HG03280 (cell line): ENCODE data around the gene ERCC6.

Experiments used
- ATAC-seq: cut with Tn5 transposase; IDR thresholded peaks from one replicate; pipeline ENCODE4 v1.9.1; 2021; ENCODE audit warnings: mild to moderate bottlenecking, moderate library complexity; ENCODE audit not compliant: unreplicated experiment

The ERCC6 gene

DNA sequence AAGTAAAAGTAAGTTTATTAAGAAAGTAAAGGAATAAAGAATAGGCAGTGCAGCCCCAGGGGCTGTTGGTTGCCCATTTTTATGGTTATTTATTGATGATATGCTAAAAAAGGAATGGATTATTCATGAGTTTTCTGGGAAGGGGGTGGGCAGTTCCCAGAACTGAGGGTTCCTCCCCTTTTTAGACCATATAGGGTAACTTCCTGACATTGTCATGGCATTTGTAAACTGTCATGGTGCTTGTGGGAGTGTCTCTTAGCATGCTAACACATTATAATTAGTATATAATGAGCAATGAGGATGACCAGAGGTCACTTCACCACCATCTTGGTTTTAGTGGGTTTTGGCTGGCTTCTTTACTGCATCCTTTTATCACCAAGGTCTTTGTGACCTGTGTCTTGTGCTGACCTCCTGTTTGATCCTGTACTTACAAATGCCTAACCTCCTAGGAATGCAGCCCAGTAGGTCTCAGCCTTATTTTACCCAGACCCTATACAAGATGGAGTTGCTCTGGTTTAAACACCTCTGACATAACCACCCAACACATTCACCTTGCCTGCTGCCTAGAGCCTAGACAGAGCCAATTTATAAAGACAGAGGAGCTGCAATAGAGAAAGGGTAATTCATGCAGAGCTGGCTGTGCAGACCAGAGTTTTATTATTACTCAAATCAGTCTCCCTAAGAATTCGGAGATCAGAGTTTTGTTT lies 10.9 kb upstream of the ERCC6 start:
- ATAC-seq = no peak

DNA sequence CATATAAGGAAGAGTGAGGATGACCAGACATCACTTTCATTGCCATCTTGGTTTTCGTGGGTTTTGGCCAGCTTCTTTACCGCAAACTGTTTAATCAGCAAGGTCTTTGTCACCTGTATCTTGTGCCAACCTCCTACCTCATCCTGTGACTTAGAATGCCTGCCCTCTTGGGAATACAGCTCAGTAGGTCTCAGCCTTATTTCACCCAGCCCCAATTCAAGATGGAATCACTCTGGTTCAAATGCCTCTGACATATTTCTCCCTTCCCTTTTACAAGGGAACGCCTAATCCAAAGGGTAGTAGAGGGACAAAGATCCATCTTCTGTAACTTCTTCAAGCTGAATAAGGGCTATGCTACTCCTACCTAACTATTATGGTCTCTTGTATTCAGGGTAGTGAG lies 4.7 kb upstream of the ERCC6 start:
- no peak for ATAC-seq

DNA sequence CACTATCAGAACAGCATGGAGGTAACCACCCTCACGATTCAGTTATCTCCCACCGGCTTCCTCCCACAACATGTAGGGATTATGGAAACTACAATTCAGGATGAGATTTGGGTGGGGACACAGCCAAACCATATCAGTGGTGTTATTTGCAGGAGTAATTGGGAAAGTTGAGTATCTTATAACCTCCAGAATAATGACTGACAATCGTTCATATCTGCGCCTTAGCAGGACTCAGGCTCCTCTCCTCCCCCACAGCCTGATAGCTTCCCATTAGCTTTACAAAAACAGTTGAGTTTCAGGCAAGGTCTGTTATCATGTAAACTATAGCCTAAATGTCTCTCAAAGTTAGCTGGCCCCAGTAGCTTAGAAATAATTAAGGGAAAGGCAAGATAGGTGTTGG lies 3.4 kb upstream of the ERCC6 start:
- no peak for ATAC-seq

DNA sequence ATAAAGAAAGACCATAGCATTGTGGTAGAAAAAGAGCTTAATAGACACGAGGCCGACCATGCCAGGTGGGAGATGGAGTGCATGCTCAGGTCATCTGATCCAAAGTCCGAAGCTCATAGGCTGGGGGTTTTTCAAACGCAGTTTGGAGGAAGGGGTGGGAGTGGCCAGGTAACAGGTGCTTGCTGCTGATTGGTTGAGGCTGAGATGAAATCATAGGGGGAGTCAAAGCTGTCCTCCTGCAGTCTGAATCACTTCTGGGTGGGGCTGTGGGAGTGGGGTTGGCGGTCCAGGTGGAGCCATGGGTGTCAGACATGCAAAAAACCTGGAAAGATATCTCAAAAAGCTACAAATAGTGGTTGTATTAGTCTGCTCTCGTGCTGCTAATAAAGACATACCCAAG lies 2.8 kb upstream of the ERCC6 start:
- ATAC-seq = no peak

DNA sequence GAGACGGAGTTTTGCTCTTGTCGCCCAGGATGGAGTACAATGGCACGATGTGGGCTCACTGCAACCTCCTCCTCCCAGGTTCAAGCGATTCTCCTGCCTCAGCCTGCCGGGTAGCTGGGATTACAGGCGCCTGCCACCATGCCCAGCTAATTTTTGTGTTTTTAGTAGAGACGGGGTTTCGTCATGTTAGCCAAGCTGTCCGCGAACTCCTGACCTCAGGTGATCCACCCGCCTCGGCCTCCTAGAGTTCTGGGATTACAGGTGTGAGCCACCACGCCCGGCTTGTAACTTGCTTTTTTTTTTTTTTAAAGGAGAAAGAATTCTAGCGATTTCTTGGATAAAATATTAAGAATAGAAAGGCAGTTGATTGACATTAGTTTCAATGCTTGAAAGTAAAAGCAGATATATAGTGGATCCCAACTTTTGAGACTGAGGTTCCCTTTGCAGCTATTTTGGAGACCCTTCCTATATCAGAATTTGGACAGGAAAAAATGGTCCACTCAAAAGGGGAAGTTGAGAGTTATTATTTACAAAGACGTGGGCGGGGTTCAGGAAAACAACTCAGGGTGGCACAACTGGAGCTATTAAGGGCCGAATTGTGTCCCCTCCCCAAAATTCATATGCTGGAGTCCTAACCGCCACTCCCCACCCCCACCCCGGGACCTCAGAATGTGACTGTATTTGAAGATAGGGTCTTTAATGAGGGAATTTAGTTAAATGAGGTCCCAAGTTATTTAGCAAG lies 1.3 kb upstream of the ERCC6 start:
- no peak for ATAC-seq

DNA sequence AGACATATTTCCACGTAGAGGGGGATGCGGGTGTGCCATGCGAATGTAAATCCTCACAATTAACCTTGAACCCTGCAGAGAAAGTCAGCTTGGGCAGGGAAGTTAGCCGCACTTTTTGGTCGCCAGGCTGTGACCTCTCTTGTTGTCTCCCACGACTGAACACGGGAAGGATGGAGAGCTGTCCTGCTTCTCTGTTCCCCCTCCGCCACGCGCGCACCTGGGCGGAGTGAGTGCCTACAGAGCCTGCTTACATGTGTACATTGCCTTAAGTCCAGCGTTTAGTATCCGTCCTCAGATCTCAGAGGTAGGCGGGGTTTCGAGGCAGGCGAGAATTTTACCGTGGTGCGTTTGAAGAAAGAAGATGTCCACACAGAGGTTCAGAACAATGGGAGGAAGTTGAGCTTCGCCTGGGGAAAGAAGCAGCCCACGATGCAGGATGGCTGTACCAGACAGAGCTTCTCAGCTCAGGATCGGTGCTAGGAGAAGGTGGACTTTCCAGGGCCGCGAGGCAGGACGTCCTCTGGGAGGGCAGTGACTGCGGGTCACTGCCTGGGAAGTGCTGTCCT lies 482 bp upstream of the ERCC6 start:
- peak; percentile 4 for ATAC-seq

DNA sequence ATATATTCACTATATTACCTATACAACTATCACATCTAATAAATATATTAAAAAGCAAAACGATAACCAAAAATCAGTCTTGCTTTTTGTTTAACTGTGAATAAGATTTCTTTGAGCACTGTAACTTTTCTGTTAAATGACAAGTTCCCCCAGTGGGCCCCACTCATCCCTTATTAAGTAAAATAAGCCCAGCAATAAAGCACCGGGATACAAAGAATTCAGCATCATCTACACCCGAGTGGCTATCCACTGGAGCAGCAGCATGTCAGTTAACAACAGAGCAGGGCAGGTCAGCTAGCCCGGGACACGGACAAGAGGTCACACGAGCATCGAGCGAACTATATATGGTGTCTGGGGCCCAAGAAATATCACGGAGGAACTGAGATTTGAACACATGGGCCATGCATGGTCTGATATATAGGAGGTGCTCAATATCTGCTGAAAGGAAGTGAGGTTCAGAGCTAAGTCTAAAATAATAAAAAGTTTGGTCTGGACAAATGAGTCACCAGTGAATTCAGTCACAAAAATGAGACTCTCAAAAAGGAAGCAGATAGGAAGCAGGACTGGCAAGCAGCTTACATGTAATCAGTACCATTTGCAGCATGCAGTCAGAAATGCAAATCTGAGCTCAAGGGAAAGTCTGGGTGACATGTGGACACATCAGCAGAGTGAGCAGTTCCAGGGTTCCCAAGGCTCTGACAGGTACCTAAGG lies 4.1 kb downstream of the ERCC6 start:
- peak; percentile 53 for ATAC-seq

DNA sequence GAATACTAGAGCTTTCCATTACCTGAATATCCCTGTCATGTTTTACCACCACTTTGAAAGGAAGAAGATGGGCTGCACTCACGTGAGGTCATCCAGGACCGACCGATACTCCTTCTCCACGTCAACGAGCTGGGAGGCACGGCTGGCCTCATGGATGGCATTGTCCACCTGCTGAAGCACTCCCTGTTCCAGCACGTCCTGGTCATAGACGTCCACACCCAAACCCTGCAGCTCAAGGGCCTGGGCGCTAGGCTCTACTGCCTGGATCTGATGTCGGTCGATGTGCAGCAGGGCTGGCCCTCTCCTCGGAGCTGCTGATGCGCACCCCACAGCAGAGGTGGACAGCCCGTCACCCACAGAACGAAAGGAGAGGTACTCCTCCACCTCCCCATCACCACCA lies 6.5 kb downstream of the ERCC6 start:
- ATAC-seq = no peak

DNA sequence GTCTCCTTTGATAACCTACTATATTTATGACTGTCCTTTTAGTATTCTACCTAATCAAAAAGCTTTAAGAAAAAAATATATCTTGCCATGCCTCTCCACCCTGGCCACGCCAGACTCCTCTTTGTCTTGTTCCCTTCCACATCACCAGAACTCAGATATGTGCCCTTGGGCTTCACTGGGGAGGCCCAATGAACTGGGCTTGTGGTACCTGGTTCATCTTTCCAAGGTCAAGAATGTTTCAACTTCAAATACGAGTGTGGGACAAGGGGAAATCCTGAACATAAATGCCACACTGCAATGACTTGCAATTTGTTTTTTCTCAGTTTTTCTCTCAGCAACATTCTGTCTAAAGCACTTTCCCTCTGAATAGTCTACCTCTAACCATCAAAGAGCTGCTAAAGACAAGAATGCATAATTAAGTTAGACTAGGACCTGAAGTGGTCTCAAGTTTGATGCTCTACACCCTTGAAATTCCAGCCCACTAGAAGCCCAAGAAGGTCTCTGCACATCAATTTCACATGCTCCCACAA lies 9.9 kb downstream of the ERCC6 start:
- no peak for ATAC-seq

DNA sequence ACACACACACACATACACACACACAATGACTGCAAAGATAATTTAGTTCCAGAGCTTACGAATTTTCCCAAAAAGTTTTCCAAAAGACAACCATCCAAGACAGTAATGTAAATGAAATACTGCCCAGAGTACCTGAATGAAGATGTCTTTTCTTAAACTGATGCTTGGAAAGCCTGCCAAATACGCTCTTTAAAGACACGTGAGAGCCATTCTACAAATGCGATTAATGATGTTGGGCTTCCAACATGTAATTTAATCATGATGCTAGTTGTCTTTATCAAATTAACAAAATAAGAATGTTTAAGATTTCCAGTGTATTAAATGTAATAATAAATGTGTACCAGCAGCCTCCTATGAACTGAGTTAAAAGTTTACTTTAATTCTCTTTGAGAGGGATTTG lies 11.1 kb downstream of the ERCC6 start:
- no peak for ATAC-seq

DNA sequence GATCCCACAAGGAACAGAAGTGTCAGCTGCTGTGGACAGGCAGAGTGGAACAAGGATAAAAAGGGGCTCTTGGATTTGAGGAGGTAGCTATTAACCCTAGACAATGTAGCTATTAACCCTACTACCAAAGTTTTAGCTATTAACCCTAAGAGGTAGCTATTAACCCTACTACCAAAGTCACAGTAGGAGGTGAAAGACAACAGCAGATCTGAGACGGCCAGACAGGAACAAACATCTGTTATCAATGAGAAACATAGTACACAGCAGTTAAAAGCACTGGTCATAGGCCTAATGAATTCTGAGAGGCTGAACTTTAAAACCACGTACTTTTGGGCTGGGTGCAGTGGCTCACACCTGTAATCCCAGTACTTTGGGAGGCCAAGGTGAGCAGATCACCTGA lies 11.9 kb downstream of the ERCC6 start:
- no peak for ATAC-seq

DNA sequence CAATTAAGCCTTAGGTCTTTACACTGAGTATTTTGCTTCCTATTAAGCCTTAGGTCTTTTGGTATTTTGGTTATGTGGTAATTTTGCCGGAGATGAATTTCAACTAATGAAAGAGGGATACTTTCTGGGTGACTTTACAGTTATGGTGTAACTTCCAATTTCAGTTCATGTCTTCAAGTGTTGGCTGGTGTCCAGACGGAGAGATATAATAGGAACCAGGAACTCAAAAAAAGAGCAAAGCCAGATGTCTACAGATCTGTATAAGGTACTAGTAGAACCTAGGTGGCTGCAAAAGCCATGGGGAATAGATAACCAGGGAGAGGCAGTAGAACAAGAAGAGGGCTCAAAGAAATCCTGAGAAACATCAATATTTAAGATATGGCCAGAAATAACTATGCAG lies 12.3 kb downstream of the ERCC6 start:
- ATAC-seq = no peak

DNA sequence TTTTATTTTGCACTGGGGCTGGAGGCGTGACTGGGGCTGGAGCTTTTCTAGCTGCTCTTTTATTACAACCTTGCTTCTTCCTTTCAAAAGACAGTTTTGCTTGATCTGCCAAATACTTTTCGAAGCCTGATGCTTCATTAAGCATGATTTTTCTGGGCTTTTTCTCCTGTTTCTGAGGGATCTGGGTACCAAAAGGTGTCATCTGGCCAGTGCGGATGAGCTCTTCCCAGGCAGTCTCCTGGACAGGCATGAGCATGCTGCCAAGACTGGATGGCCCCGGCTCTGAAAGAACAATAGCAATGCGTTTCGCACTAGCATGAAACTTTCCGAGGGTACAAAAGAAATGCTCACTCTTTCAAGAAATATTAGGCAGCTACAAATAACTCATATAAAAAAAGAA lies 14.4 kb downstream of the ERCC6 start:
- ATAC-seq = no peak

DNA sequence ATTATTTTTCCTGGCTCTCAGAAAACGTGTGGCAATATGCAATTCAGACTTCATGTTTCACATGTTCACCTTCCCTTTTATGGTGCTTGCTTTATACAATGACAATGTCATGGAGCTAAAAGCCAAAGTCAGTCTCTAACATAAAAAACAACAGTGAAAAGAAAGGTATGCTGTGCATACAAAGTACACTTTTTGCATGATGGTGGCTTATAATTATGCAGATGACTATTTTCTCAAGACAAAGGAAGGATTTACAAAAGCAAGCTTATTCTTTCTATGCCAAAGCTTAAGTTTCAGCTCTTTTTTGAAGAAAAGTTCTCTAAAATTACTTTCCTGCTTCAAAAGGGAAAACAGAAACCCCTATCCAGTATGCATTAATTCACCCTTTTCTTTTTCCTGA lies 15.6 kb downstream of the ERCC6 start:
- no peak for ATAC-seq

DNA sequence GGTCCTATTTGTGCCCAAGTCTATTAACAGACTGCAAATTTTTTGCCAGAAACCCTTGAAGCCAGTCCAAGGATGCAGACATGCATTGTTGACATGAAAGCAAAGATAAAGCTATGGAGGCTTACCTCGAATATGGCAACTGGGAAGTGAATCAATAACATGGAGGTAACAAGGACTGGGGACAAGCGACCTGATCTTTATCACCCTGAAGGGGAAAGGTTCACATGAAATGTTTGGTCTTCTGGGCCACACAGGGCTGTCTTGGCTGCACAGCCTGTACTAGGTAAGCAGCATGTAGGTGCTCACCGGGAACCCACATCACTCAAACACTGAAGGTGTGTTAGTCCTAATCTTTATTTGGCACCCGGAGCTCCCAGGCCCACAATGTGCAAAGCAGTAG lies 17.9 kb downstream of the ERCC6 start:
- no peak for ATAC-seq

DNA sequence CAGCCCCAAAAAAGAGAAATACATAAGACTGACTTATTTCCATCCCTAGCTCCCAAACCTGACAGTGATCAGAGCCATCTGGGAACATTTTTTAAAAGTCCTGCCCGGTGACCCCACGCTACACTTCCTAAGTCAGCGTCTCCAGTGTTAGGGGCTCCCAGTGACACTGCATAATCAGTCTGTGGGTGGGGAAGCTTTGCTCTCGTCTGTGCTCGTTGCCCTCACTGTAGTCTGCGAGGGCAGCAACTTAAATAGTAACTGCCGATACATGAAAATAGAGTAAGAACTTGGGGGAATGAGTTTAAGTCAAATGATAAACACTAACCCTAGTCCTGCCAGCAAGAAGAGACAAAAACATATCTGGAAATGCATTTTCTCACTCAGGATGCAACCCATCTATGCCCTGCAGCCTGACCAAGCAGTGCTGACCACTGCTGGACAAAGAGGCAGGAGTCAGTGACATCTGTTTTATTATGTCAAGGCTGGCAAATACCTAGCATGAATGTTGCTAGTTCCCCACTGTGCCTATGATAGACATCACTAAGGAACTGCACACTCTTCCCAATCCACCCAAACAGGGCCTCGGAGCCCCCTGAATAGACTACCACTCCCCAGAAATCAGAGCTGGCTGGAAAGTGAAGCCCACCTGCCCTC lies 18.7 kb downstream of the ERCC6 start:
- ATAC-seq = no peak

DNA sequence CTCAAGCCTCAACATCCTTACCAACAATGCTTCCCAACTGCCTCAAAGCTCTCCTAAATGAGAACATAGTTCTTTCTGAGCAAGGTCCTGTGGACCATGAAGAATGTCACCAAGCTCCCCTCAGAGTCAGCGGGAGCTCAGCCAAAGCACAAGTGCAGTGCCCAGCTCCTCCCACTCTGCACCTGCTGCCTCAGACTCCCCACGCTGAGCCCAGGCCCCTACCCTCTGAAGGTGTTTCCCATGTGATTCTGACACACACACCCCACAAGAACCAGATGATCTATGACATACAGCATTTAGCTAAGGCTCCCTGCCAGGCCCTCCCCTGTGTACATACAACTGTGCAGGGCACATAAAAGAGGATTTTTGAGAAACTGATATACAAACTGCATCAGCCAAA lies 19.2 kb downstream of the ERCC6 start:
- no peak for ATAC-seq

DNA sequence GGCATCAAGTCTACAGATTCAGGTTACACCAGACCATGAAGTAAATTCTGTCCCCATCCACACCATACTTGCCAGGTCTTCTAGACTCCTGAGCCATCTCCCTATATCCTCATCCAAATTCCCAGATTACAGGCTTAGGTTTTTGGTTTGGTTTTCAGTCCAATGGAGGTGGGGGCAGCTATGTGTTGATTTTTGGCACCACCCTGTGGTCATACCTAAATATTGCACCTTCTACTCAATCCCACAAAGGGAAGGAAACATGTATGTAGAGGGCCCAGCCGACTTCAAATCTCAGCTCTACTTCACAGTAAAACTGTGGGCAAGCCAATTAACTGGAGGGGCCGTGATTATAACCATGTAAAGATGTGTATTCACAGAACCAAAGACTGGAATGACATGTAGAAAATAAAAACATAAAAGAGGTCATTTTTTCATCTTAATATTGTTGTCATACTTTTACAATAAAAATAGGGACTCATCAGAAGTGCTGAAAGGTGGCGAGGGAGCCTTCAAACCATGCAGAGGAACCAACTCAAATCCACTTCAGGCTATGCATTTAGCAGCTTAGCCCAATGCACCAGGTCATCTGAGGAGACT lies 19.8 kb downstream of the ERCC6 start:
- ATAC-seq = no peak

DNA sequence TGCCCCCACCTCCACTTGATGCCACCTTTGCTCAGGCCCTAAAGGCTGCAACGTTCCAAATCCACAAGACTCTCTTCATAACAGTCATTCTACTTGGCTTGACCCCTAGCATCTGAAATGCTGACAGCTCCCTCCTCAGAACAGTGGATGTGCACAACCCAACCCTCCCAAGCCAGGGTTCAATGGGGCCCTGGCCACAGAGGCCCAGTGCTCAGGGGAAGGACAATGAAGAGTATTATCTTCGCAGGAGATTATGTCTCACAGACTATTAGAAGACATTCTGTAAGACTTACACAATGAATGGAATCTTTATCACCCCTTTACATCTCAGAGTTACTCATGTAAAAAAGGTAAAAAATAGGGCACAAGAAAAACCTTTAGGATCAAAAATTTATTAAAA lies 20.4 kb downstream of the ERCC6 start:
- no peak for ATAC-seq

DNA sequence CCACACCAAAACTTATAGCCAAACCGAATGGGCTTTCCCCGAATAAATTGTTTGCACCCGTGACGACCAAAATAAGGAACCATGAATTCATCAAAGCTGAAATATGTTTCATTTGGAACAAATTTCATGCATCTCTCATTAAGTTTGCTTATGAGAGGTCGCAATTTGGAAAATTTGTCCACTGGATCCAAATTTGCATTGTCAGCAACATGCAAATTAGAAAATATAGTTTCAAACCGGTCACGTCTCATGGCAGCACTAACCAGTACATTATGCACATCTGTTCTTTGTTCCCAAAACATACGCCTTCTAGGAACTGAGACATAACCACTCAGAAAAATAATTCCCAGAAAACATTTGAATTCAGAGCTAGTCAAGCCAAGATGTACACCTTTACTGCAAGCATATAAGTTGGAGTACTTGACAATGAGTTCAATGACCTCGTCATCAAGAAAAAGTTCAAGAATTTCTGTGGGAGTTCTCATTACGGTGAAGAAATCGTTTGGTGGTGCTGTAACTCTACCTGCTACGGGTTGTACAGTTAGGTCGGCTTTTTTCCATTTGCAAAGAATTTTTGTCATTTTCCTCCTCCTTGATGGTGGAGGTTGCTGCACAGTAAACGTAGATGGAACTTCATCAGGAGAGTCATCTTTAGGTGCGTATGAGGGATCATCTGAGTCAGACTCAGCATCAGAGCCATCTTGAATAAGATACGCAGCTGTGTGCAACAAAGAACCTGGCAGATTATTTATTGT lies 22.5 kb downstream of the ERCC6 start:
- no peak for ATAC-seq
